Measurements from ENCODE around the gene TAF10. TPM values are rescaled to one million over a fixed set of nuclear protein-coding genes. Genes with fewer than 3 reads are reported as not detected.

The TAF10 gene
- total RNA-seq, 1 donor from 2014 or later: 143 TPM

DNA sequence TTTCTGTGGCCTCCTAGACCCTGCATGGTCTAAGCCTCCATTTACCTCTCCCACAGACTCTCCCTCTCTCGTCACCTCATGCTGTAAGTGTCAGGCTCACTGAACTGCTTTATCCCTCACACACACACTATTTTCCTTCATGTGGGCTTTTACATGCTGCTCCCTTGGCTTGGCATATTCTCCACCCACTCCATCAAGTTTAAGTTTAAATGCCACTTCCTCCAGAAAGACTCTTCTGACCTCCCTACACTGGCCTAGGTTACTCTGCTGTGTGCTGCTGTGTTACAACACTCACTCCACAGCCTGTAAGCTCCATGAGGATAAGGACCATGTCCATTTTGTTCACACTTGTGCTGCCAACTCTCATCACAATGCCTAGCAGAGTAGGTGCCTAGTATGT is 41.1 kb upstream of the TAF10 start:
- Mint-ChIP-seq H3K27ac (ENCODE audit: unreplicated experiment) (no peak overlapping the region), H3K9me3 (no peaks in the 10 kb centered on the region), H3K4me3 (no peak overlapping the region), H3K4me1 (peaks cover 11% of the 10 kb centered on the region), H3K36me3 (ENCODE audit: low read depth) (no peaks in the 10 kb centered on the region), H3K27me3 (ENCODE audit: low read depth) (peaks cover 17% of the 10 kb centered on the region)
- TF ChIP-seq, protein P1, sequence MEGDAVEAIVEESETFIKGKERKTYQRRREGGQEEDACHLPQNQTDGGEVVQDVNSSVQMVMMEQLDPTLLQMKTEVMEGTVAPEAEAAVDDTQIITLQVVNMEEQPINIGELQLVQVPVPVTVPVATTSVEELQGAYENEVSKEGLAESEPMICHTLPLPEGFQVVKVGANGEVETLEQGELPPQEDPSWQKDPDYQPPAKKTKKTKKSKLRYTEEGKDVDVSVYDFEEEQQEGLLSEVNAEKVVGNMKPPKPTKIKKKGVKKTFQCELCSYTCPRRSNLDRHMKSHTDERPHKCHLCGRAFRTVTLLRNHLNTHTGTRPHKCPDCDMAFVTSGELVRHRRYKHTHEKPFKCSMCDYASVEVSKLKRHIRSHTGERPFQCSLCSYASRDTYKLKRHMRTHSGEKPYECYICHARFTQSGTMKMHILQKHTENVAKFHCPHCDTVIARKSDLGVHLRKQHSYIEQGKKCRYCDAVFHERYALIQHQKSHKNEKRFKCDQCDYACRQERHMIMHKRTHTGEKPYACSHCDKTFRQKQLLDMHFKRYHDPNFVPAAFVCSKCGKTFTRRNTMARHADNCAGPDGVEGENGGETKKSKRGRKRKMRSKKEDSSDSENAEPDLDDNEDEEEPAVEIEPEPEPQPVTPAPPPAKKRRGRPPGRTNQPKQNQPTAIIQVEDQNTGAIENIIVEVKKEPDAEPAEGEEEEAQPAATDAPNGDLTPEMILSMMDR (conservative IDR thresholded peaks at IDR 0.05): no peak
- DNase-seq (ENCODE audit: low read depth, low spot score): no peak

DNA sequence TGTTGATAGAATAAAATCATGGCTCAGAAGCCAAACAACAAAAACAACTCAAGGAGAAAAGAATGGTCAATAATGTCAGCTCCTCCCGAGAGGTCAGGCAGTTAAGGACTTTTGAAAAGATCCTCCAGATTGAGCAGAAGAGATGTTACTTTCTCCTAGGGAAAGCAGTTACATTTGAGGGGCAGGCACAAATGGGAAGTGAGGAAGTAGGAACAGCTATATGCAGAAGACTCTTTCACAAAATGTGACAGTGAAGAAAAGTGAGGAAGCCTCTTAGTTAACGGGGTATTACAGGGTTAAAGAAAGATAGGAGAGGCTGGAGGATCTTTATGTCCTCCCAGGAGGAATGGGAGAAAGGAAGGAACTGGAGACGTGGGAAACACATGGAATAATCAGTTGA is 40.2 kb upstream of the TAF10 start:
- TF ChIP-seq, protein P1 (conservative IDR thresholded peaks at IDR 0.05): no peak
- Mint-ChIP-seq H3K9me3 (no peaks in the 10 kb centered on the region), H3K4me1 (peaks cover 11% of the 10 kb centered on the region), H3K27me3 (ENCODE audit: low read depth) (peaks cover 13% of the 10 kb centered on the region), H3K27ac (ENCODE audit: unreplicated experiment) (no peak overlapping the region), H3K4me3 (no peak overlapping the region), H3K36me3 (ENCODE audit: low read depth) (no peaks in the 10 kb centered on the region)
- no peak for DNase-seq (ENCODE audit: low read depth, low spot score)

- H3K4me3 Mint-ChIP-seq: no peak overlapping the region
- H3K4me1 Mint-ChIP-seq: no peaks in the 10 kb centered on the region
- no peaks in the 10 kb centered on the region for H3K9me3 Mint-ChIP-seq
- no peak overlapping the region for H3K27ac Mint-ChIP-seq (ENCODE audit: unreplicated experiment)
- peaks cover 1% of the 10 kb centered on the region for H3K27me3 Mint-ChIP-seq (ENCODE audit: low read depth)
- TF ChIP-seq, protein P1 (conservative IDR thresholded peaks at IDR 0.05): no peak
- no peaks in the 10 kb centered on the region for H3K36me3 Mint-ChIP-seq (ENCODE audit: low read depth)
- DNase-seq (ENCODE audit: low read depth, low spot score): no peak
Observed at GRCh38 chr11:6650980-6651379, 39.0 kb upstream of the TAF10 start.

- no peaks in the 10 kb centered on the region for H3K36me3 Mint-ChIP-seq (ENCODE audit: low read depth)
- H3K9me3 Mint-ChIP-seq: no peaks in the 10 kb centered on the region
- no peaks in the 10 kb centered on the region for H3K4me1 Mint-ChIP-seq
Observed at GRCh38 chr11:6650104-6650503, 38.1 kb upstream of the TAF10 start.

GRCh38 chr11:6648501-6648900 is 36.5 kb upstream of the TAF10 start:
- H3K36me3 Mint-ChIP-seq (ENCODE audit: low read depth): no peaks in the 10 kb centered on the region
- H3K27ac Mint-ChIP-seq (ENCODE audit: unreplicated experiment): no peak overlapping the region
- no peaks in the 10 kb centered on the region for H3K4me1 Mint-ChIP-seq
- TF ChIP-seq, protein P1 (conservative IDR thresholded peaks at IDR 0.05): no peak
- no peaks in the 10 kb centered on the region for H3K9me3 Mint-ChIP-seq
- no peak for DNase-seq (ENCODE audit: low read depth, low spot score)
- no peak overlapping the region for H3K4me3 Mint-ChIP-seq
- H3K27me3 Mint-ChIP-seq (ENCODE audit: low read depth): peaks cover 2% of the 10 kb centered on the region

More at GRCh38 chr11:6650104-6650503, 38.1 kb upstream of the TAF10 start:
- Mint-ChIP-seq H3K27ac (ENCODE audit: unreplicated experiment) (no peak overlapping the region), H3K4me3 (no peak overlapping the region), H3K27me3 (ENCODE audit: low read depth) (peaks cover 2% of the 10 kb centered on the region)
- TF ChIP-seq, protein P1 (conservative IDR thresholded peaks at IDR 0.05): no peak
- DNase-seq (ENCODE audit: low read depth, low spot score): no peak

DNA sequence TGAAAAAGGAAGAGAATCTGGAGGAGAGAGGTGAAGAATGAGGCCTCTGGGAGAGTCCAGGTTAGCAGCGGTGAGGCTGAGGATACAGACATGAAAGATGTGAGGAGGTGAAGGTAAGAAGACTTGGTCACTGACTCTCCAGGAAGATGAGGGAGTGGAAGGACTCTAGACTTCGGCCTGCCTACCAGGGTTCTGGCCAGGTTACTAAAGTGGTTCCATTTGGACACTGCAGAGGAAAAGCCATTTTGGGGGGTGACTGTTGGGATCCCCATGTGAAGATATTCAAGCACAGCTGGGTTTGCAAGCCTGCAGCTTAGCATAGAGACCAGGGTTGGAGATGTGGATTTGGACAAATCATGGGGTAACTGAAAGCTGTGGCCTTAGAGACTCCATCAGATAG is 35.8 kb upstream of the TAF10 start:
- Mint-ChIP-seq H3K27ac (ENCODE audit: unreplicated experiment) (no peak overlapping the region), H3K9me3 (no peaks in the 10 kb centered on the region), H3K36me3 (ENCODE audit: low read depth) (no peaks in the 10 kb centered on the region), H3K4me1 (no peaks in the 10 kb centered on the region), H3K27me3 (ENCODE audit: low read depth) (peaks cover 2% of the 10 kb centered on the region), H3K4me3 (no peak overlapping the region)
- DNase-seq (ENCODE audit: low read depth, low spot score): no peak
- TF ChIP-seq, protein P1 (conservative IDR thresholded peaks at IDR 0.05): no peak
